PC-9 (cell line): ENCODE measurements around the gene RRP9. TPM values are rescaled to one million over a fixed set of nuclear protein-coding genes. Genes with fewer than 3 reads are reported as not detected.

ENCODE experiments used
- BruUV-seq: library from RNA; stranded (reverse); fragments of 400-500 nt; replicated peaks from 2 replicates; lab custom pipeline; 2021; lab: Mats Ljungman, UMichigan
- CTCF ChIA-PET: fragments of 300-600 bp; sonication (Branson Sonifier 250); formaldehyde crosslinking; loops from one replicate; lab custom pipeline; 2022; ENCODE audit warnings: antibody characterized with exemption; lab: Charles Lee
- POLR2A ChIA-PET: fragments of 300-600 bp; sonication (Branson Sonifier 250); formaldehyde crosslinking; loops from one replicate; lab custom pipeline; 2022; ENCODE audit warnings: antibody characterized with exemption; ENCODE audit not compliant: unreplicated experiment; lab: Charles Lee
- DNase-seq, 2 experiments: peaks; one replicate each; pipeline versions ENCODE4 v3.0.0 to v3.0.0-alpha.2; 2015 to 2022; ENCODE audit warnings: mixed read lengths in 1 of 2
- H2AFZ ChIP-seq: fragments of 200-600 bp; sonication (generic); 2 replicates; pipeline ENCODE4 v1.8.1; 2017; ENCODE audit warnings: antibody characterized with exemption
- H3F3A ChIP-seq: fragments of 200-600 bp; sonication (generic); 2 replicates; pipeline ENCODE4 v1.8.1; 2017; ENCODE audit warnings: antibody characterized with exemption, mild to moderate bottlenecking, low read depth; ENCODE audit not compliant: insufficient read depth
- H3K27ac ChIP-seq: fragments of 200-600 bp; sonication (generic); 2 replicates; pipeline ENCODE4 v1.6.1; 2016; ENCODE audit warnings: mixed run types
- H3K27me3 ChIP-seq: fragments of 200-600 bp; sonication (generic); 2 replicates; pipeline ENCODE4 v1.6.1; 2016; ENCODE audit warnings: low read depth, mixed run types; ENCODE audit not compliant: insufficient read depth
- H3K36me3 ChIP-seq: fragments of 200-600 bp; sonication (generic); 2 replicates; pipeline ENCODE4 v1.6.1; 2016; ENCODE audit warnings: low read depth, mixed run types
- H3K4me1 ChIP-seq: fragments of 200-600 bp; sonication (generic); replicated peaks from 2 replicates; pipeline ENCODE4 v1.6.1; 2016; ENCODE audit warnings: mixed run types; ENCODE audit not compliant: insufficient read depth
- H3K4me2 ChIP-seq: fragments of 200-600 bp; sonication (generic); 2 replicates; pipeline ENCODE4 v1.6.1; 2017; ENCODE audit warnings: mixed run types
- H3K4me3 ChIP-seq: fragments of 200-600 bp; sonication (generic); 2 replicates; pipeline ENCODE4 v1.6.1; 2016; ENCODE audit warnings: mixed run types
- H3K79me2 ChIP-seq: fragments of 200-600 bp; sonication (generic); 2 replicates; pipeline ENCODE4 v1.6.1; 2017; ENCODE audit warnings: low read depth, mixed run types
- H3K9me2 ChIP-seq: fragments of 200-600 bp; sonication (generic); 2 replicates; pipeline ENCODE4 v1.8.1; 2017; ENCODE audit warnings: mild to moderate bottlenecking; ENCODE audit not compliant: insufficient read depth
- H3K9me3 ChIP-seq: fragments of 200-600 bp; sonication (generic); 2 replicates; pipeline ENCODE4 v1.8.1; 2016; ENCODE audit warnings: low read depth; ENCODE audit not compliant: insufficient read depth
- H4K20me1 ChIP-seq: fragments of 200-600 bp; sonication (generic); 2 replicates; pipeline ENCODE4 v1.8.1; 2017; ENCODE audit not compliant: insufficient read depth
- CTCF ChIP-seq: fragments of 200-600 bp; sonication (generic); conservative IDR thresholded peaks from 2 replicates; pipeline ENCODE4 v1.6.1; 2017; ENCODE audit warnings: mixed run types, antibody characterized with exemption, mild to moderate bottlenecking, moderate library complexity
- EZH2 ChIP-seq: fragments of 200-600 bp; sonication (generic); IDR thresholded peaks from 2 replicates; pipeline ENCODE4 v1.8.0; 2017; ENCODE audit warnings: antibody characterized with exemption, low read depth
- intact Hi-C: fragments of 100-400 bp; cut with micrococcal nuclease; formaldehyde crosslinking; loops from one replicate; pipeline ENCODE4 v1.10.0; 2022; ENCODE audit not compliant: unreplicated experiment
- total RNA-seq: library from RNA; stranded (reverse); gene quantifications from 2 replicates; pipeline ENCODE4 v1.2.3, GENCODE V29; 2021

The RRP9 gene
- total RNA-seq, 1 experiment from 2014 or later = 23.4 TPM

DNA sequence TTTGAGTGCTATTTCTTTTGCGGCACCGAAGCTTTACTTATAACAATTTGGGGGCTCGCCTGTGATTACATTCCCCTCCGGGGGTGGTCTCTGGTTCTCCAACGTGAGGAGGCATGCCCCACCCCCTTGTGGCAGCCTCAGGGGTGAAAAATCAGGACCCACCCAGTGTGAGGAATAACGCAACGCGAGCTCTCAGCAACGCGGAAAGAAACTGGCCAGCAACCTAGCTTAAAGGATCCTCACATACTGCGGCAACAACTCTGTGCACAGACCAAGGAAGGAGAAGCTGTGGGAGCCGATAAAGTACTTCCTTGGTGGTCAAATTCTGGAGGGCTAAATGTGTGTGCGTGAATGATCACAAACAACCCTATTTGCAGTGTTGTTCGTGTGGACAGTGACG, 44.3 kb downstream of the RRP9 start:
- no TSS peak for BruUV-seq
- no peak for DNase-seq

GRCh38 chr3:51896607-51897305, 44.9 kb downstream of the RRP9 start:
- no peak overlapping the region for H2AFZ ChIP-seq
- no peaks in the 10 kb centered on the region for H3K27me3 ChIP-seq
- no peaks in the 10 kb centered on the region; the same call in 1 of the 2 replicates for H3F3A ChIP-seq
- no peaks in the 10 kb centered on the region for H3K79me2 ChIP-seq
- H3K36me3 ChIP-seq = no peaks in the 10 kb centered on the region
- no peak for TF ChIP-seq CTCF
- no peak for TF ChIP-seq EZH2
- BruUV-seq = no TSS peak
- H3K9me3 ChIP-seq = no peaks in the 10 kb centered on the region
- no peak for DNase-seq
- H3K4me2 ChIP-seq = no peak overlapping the region
- no peak overlapping the region for H3K4me3 ChIP-seq
- no peaks in the 10 kb centered on the region for H4K20me1 ChIP-seq
- H3K9me2 ChIP-seq = no peaks in the 10 kb centered on the region
- ChIA-PET POLR2A (no interaction called here), CTCF (no interaction called here)
- intact Hi-C loops = no loop called here
- peaks cover 2% of the 10 kb centered on the region for H3K4me1 ChIP-seq
- no peak overlapping the region for H3K27ac ChIP-seq

More for the DNA sequence above, 44.3 kb downstream of the RRP9 start:
- peaks cover 4% of the 10 kb centered on the region for H3F3A ChIP-seq
- no peaks in the 10 kb centered on the region for H3K9me3 ChIP-seq
- H2AFZ ChIP-seq = no peak overlapping the region
- no peak overlapping the region for H3K4me3 ChIP-seq
- POLR2A ChIA-PET = no interaction called here
- H3K4me2 ChIP-seq = no peak overlapping the region
- H4K20me1 ChIP-seq = no peaks in the 10 kb centered on the region
- H3K9me2 ChIP-seq = no peaks in the 10 kb centered on the region
- H3K4me1 ChIP-seq = peaks cover 7% of the 10 kb centered on the region
- CTCF ChIA-PET = no interaction called here
- TF ChIP-seq EZH2 (no peak), CTCF (no peak)
- no peak overlapping the region for H3K27ac ChIP-seq
- no peaks in the 10 kb centered on the region for H3K79me2 ChIP-seq
- intact Hi-C loops = no loop called here
- no peaks in the 10 kb centered on the region for H3K36me3 ChIP-seq
- H3K27me3 ChIP-seq = no peaks in the 10 kb centered on the region

- Histone ChIP-seq H3K4me2 (no peak overlapping the region), H3K27me3 (no peaks in the 10 kb centered on the region), H3K9me3 (no peaks in the 10 kb centered on the region), H4K20me1 (no peaks in the 10 kb centered on the region), H3K4me3 (no peak overlapping the region), H3K9me2 (no peaks in the 10 kb centered on the region), H3K79me2 (no peaks in the 10 kb centered on the region), H3K36me3 (no peaks in the 10 kb centered on the region), H3F3A (no peaks in the 10 kb centered on the region), H2AFZ (no peak overlapping the region), H3K27ac (no peak overlapping the region), H3K4me1 (no peaks in the 10 kb centered on the region)
- no TSS peak for BruUV-seq
- ChIA-PET POLR2A (no interaction called here), CTCF (no interaction called here)
- TF ChIP-seq EZH2 (no peak), CTCF (no peak)
- no peak for DNase-seq
- intact Hi-C loops = no loop called here
These were observed 46.8 kb downstream of the RRP9 start for GRCh38 chr3:51894939-51895338.
